Measurements from ENCODE around the gene GTPBP4.
"Not testable (repeated sequence)": the region's sequence is repeated elsewhere in the genome, so short reads cannot be mapped to it uniquely, and the experiment has no call there.

The GTPBP4 gene

DNA sequence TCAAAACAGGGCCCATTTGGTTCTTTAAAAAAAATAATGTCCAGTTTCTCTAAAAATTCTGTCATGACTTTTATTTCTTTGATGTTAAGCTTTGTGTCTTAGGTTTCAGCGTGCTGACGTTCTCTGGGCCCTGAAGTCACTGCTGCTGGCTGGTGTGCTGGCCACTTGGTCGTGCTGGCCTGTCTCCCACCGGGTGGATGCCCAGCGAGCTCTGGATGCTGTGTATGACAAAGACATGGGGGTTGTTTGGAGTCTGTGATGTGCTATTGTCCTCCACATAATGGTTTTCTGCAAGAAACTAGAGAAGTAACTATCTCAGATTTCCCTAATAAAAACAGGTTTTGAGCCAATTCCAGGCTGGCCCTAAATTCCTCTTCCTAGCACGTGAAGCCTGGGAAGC is 47.0 kb downstream of the GTPBP4 start:
- no peak for DNase-seq

DNA sequence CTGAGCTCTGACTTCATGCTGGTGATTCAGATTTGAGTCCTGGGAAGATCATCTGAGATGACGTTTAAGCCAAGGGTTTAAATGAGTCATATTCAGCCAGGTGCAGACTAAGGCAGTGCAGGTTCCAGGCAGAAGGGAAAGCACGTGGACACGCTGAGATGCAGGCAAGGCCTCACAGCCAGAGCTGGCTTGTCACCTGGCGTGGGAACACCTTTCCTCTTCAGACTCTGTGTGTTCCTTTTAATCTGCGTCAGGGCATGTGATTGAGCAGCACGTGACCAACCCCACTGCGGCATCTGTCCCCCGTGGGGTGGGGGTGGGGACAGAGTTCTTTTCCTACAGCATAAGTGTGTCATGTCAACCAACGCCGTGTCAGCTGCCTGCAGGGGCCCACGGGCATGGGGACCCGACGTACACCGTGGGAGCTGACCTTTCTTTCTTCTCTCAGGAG is 48.1 kb downstream of the GTPBP4 start:
- no peak for DNase-seq

DNA sequence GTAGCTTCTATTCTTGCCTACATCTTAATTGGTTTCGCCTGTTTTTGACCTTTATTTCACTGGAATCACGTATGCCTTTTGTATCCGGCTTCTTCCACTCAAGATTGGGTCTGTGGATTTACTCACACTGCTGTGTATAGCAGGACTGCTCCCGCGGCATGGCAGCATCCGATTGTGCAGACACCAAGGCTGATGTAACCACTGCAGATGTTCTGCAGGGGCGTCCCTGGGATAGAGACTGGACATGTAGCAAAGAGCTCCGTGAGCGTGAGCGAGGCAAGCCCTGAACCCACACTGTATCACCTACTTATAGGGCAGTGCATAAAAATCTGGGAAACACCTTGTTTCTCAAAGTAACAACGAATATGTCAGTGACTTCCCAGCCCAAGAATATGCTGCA is 48.9 kb downstream of the GTPBP4 start:
- DNase-seq = no peak

DNA sequence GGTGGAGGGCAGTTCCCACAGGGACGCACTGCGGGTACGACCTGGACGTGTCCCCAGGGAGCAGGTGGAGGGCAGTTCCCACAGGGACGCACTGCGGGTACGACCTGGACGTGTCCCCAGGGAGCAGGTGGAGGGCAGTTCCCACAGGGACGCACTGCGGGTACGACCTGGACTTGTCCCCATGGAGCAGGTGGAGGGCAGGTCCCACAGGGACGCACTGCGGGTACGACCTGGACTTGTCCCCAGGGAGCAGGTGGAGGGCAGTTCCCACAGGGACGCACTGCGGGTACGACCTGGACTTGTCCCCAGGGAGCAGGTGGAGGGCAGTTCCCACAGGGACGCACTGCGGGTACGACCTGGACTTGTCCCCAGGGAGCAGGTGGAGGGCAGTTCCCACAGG is 50.5 kb downstream of the GTPBP4 start:
- DNase-seq = not testable (repeated sequence)

DNA sequence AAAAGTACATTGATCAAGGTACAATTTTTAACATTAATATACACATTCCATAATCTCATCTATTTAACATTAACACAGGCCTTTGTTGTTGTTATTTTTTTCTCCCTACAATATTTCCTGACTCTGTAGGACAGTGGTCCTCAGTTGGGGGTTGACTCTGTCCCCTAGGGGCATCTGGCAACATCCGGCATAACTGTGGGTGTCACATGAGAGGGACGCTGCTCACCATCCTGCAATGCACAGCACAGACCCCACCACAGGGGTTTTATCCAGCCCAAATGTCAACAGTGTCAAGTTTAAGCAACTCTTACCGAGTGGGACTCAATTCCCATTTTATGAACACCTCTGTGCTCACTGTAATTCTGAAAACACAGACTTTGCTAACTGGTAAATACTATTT is 51.9 kb downstream of the GTPBP4 start:
- no peak for DNase-seq

DNA sequence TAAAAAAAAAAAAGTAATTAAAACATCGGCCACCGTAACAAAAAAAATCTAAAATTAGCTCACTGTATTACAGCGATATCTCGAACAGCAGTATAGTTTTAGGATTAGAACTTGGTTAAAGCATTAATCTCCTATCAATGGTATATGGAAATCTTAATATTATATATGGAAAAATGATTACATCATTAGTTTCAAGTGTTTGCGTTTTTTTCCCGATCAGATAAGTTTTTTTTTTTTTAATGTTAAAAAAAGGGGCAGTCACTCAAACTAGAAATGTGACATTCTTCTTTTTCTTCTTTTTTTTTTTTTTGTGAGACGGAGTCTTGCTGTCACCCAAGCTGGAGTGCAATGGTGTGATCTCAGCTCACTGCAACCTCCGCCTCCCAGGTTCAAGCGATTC is 53.3 kb downstream of the GTPBP4 start:
- DNase-seq = no peak

DNA sequence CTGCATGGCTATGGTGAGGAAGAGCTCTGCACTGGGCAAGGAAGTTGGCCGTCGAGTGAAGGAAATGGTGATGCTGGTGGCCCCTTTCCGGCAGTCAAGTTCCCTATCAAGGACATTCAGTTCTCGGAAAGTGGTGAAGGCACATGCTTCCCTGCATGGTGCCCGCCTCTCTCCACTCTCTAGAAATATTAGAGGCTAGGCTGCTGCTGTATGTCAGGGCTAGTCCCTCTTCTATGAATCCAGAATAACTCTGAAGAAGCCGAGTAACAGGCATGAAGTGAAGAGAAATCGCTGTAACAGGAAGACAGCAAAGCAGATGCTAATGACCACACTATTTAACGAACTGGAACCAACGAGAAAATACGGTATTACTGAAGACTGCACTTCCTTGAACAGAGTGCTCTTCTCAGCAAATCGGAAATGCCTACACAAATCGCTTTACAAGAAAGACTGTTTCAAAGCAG is 55.3 kb downstream of the GTPBP4 start:
- no peak for DNase-seq

DNA sequence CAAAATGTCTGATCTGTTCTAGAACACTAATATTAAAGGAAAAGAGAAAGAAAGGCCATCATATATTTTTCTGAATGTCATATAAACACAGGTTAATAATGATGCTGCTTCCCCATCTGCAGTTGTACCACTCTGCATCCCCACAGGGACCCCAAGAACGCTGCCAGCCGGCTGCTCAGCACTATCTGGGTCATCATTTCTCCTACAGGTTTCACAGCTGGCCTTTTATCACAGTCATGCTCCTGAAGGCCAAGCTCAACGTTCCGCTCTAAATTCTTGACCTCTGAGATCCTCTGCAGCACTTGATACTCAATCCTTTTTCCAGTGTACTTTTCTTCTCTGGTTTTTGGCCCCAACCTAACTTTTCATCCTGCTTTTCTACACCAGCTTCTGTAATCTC is 55.9 kb downstream of the GTPBP4 start:
- no peak for DNase-seq

DNA sequence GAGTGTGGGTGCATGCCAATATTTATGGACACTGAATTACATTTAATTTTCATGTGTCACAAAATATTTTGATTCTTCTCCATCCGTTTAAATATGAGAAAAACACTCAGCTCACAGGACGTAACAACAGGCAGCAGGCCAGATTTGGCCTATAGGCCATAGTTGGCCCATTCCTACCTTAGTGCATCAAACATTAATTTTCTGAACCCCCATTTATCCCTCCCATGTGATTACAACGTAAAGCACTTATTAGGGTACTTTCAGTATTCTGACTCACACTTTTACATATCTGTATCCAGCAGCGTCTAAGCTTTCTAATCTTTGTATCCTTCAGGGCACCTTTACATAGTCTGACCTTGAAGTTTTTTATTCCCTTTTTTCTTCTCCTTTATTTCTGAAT is 56.7 kb downstream of the GTPBP4 start:
- DNase-seq = no peak

DNA sequence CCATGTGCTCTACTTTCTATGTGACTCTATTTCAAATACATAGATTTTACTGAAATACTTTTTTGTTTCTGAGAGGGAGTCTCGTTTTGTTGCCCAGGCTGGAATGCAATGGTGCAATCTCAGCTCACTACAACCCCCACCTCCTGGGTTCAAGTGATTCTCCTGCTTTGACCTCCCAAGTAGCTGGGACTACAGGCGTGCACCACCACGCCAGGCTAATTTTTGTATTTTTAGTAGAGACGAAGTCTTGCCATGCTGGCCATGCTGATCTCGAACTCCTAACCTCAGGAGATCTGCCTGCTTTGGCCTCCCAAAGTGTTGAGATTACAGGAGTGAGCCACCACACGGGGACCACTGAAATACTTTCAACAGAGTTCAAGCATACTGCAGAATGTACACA is 57.2 kb downstream of the GTPBP4 start:
- no peak for DNase-seq

DNA sequence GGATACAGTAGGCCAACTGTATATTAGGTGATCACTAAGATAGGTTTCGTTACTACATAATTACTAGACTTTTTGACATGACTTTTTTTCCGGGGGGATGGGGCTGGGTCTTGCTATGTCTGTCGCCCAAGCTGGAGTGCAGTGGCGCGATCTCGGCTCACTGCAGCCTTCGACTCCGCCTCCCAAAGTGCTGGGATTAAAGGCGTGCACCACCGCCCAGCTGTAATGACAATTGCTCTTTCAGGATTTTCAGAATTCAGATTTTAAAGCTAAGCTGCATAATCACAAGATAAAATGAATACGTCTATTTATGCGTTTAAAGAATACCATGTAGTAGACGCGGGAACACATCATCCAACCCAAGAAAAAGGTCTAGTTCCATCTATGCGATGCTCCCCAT is 59.7 kb downstream of the GTPBP4 start:
- DNase-seq = no peak

DNA sequence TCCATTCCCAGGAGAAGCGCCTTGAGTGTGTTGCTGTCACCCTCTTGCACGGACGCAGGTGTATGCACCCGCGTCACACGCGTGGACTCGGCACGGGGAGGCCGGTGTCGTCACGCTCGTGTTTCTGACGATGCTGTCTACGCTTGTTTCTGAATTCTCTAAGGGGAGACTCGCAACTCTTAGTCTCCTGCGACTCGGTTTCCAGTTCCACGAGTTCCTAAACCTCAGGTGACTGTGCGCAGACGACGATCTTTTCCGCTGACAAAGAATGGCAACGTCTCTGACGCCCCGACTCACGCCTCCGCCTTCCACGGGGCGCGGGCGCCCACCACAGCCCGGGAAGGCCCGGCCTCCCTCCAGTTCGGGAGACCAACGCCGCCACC is 60.1 kb downstream of the GTPBP4 start:
- DNase-seq = no peak

DNA sequence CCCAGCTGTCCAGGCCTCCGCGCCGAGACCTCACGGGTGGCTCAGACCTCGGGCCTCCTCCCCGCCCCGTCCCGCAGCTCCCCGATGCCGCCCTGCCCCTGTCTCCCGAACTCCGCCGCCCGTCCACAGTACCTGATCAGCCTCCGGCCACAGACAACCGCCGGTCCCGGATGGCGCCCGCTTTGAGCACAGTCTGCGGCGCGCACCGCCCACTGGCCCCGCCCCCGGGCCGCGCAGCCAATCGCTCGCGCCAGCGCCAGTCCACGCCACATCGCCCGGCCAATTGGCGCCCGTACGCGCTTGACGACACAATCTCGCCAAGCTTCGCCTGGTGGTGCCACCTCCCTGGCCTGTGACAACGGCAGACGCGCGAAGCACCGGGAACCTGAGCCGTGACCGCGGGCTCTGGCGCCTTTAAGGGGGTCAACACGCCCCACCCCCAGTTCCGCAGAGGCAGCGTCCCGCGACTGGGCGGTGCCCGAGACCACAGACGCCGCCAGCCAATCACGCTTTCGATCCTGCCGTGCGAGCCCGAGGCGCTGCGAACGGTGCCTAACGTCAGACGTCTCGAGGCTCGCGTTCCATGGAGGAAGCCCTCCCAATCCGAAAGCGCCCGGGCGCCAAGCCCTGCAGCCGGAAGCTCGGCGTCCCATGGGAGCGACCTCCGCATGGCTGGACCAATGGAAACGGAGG is 60.6 kb downstream of the GTPBP4 start, which contains the start of gene IDI1:
Gene IDI1 (minus strand): TSS at position 388 of the 693 bp plus-strand sequence. CDS start 116 bp downstream, at position 272.
- DNase-seq = peak; percentile 96

DNA sequence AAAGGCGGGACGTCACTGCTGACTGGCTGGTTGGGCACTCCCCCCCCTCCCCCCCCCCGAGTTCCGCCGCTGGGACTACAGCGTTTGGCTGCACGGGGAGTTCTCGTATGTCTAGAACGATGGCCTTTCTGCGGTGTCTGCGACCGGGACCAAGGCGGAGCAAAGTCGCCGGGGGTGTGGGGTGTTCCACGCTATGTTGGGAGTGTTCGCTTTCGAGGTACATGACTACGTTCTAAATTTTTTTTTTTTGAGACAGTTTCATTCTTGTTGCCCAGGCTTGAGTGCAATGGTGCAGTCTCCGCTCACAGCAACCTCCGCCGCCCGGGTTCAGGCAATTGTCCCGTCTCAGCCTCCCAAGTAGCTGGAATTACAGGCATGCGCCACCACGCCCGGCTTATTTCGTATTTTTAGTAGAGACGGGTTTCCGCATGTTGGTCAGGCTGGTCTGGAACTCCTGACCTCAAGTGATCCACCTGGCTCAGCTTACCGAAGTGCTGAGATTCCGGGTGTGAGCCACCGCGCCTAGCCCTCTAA is 61.3 kb downstream of the GTPBP4 start:
- no peak for DNase-seq

DNA sequence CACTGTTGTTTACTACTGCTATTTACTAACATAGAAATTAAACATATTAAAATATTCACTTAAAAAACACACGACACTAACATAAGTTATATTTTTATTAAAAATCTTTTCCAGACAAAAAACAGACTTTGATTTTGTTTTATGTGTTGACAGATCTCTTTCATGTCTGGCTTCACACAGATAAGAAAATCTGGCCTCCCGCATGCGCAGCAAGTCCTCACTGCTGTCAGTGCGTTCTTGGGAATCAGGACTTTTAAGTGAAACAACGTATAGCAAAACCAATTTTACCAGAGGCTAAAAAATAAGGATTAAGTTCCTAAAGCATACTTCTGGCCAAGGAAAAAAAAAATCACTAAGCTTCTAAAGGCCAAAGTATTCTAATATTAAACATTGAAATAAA is 61.9 kb downstream of the GTPBP4 start:
- no peak for DNase-seq

DNA sequence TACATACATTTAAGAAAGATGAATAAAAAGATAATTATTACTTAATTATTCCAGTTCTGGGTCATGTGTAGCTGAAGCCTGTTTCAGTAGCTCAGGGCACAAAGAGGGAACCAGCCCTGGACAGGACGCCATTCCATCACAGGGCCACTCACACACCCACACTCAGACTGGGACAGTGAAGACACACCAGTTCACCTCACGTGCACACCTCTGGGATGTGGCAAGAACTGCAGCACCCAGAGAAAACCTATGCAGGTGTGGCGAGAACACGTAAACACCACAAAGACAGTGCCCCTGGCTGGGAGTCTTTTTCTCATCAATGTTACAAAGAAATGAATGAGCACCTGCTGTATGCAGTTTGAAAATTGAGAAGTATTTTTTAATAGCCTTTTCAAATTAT is 62.3 kb downstream of the GTPBP4 start:
- no peak for DNase-seq

DNA sequence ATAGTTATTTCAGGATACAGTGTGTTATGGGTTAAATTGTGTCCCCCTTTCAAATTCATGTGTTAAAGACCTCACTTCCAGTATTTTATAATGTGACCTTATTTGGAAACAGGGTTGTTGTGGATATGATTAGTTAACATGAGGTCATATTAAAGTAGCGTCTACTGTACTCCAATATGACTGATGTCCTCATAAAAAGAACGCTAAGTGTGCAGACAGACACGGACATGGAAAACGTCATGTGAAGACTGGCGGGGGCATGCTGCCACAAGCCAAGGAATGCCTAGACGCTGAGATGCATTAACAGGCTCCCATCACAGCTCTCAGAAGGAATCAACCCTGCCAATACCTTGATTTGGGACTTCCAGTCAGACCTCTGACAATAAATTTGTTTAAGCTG is 66.5 kb downstream of the GTPBP4 start:
- no peak for DNase-seq

DNA sequence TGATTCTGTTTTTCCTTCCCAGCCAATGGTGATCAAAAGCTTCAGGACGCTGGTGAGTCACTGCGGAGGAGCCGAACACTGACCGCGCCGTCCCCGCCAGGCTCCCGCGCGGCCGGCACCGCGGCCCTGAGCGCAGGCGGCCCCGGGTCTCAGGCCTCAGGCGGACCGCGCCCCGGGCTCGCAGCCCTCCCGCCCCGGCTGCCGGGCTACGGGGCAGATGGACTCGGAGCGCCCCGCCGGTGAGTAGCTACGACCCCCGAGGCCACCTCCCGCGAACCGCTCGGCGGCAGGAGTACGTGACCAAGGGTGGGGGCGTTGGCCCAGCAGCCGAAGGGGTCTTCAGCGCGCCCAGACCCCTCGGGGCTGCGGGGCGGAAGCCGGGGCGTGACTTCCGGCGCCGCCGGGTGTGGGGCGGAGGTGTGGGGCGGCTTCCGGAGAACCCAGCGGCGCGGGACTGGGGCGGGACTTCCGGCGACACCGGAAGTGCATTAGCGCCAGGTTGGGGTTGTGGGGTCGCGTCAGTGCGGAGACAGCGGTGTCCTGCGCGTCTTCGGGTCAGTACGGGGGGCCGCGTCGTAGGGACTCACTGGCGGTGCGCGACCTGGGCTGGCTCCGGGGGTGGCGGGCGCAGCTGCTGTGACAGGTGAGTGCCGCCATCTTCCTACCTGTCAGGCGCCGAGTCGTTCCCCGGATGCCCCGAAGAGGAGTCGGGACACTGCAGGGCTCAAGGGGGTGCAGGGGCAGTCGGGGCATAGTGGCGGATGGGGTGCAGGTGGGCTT is 68.3 kb downstream of the GTPBP4 start, which contains the start of gene WDR37:
Gene WDR37 (plus strand): TSS at position 60 of the 780 bp plus-strand sequence. CDS start 15,771 bp downstream, outside the sequence.
- peak; percentile 45 for DNase-seq

DNA sequence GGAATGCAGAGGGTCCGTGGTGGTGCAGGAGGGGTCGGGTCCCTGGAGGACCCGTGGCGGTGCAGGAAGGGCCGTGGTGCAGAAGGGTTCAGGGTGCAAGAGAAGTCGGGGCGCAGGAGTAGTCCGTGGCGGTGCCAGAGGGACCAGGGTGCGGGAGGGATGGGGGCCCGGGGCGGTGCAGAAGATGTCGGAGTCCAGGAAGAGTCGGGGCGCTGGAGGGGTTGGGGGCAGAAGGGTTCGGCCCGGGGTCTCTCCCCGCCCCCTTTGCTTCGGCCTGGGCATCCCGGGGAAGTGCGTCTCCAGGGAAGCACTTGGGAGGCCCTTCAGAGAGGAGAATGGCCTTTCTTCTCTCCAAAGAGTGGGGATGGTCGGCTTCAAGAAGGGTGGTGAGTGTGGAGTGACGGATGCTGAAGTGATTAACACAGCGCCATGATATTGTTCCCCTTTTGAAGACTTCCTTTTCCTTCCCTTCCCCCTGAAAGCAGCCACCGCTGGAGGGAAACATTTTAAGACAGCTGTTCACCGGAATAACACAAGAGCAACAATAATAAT is 68.9 kb downstream of the GTPBP4 start:
- no peak for DNase-seq

DNA sequence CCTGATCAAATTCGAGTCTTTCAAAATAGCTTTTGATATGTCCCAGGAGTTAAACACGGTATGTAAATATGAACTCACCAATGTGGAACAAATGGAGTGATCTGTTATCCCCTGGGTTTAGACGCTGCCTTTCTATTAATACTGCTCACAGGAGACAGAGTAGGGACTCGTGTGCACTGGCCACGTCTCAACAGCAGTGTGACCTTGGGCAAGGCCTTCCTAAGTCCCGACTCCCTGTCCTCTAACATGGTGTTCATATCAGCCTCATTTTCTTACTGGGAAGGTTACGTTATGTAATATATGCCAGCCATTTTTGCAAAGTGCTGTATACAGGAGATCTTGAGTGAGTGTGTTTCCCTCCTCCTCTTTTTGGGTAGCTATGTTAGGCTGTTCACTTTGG is 69.8 kb downstream of the GTPBP4 start:
- DNase-seq = no peak

DNA sequence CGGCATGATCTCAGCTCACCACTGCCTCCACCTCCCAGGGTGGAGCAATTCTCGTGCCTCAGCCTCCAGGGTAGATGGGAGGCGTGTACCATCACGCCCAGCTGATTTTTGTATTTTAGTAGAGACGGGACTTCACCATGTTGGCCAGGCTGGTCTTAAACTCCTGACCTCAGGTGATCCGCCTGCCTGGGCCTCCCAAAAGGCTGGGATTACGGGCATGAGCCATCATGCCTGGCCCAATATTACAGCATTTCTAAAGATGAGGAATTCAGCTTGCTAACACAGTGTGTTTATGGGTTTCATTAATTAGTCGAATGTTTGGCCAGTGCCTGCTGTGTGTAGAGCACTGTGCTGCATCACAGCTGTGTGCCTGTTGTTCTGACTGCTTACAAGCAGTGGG is 71.7 kb downstream of the GTPBP4 start:
- DNase-seq = no peak

DNA sequence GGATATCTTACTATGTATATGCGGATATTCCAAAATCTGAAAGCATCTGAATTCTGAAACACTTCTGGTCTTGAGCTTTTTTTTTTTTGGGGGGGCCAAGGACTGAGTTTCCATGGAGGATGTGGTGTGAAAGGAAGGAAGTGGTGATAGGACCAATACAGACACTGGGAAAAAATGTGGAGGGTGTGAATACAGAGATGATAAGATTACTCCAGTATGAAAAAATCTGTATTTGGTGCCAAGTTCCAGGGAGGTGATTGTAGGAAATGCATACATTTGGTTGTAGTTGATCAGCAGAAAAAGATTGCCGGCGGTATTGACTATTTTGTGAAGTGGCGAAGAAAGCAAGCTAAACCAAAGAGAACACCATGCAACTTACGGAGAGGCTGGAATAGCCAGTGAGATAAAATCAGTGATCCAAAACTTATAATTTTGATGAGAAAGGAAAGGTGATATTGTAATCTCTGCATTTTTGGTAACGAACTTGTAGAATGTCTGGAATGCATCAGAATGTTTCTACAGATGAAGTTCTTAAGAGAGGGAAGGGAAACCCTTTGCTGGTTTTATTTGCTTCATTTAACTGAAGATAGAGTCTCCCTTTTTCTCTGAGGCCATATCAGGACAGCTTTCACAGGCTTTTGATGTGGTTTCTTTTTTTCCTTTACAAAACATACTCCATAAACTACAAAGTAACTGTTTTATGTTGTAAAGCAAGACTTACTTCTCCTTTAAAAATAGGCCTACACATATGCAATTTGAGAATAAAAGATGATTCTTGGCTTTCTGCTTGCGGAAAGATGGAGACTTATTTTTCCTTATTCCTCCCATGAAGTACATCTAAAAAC is 73.9 kb downstream of the GTPBP4 start:
- no peak for DNase-seq

Data from NCI-H2029 (cell line).